NCI-H524 (cell line): ENCODE results near the gene ANTKMT.
A peak's percentile ranks its signal among the peaks of the same experiment; 100 is the strongest.

Experiments used
- DNase-seq, 2 experiments: peaks; one replicate each; lab custom pipeline; 2025; lab: John Stamatoyannopoulos, UW

The ANTKMT gene

GRCh38 chr16:700684-701584 is 20.0 kb upstream of the ANTKMT start:
- no peak for DNase-seq

- DNase-seq: no peak
Measured at GRCh38 chr16:702341-702740, 18.6 kb upstream of the ANTKMT start.

- DNase-seq: no peak
Measured at GRCh38 chr16:703406-703805, 17.5 kb upstream of the ANTKMT start.

GRCh38 chr16:704047-704446 is 16.9 kb upstream of the ANTKMT start:
- DNase-seq: no peak

GRCh38 chr16:704552-705380 is 16.2 kb upstream of the ANTKMT start:
- DNase-seq: peak in 1 of 2 experiments; percentile 35

- DNase-seq: peak; percentile 53 to 85
Measured at GRCh38 chr16:705431-706188, 15.3 kb upstream of the ANTKMT start, which contains the start of gene FBXL16. FBXL16 (minus strand) TSS chr16:705801; CDS start chr16:697405, 8,396 bp downstream.

GRCh38 chr16:706189-707061 is 14.5 kb upstream of the ANTKMT start:
- peak in 1 of 2 experiments; percentile 40 for DNase-seq

GRCh38 chr16:707062-707538 is 13.8 kb upstream of the ANTKMT start:
- DNase-seq: peak in 1 of 2 experiments; percentile 36

- DNase-seq: no peak
Measured at GRCh38 chr16:708019-708418, 12.9 kb upstream of the ANTKMT start.

GRCh38 chr16:708959-709358 is 12.0 kb upstream of the ANTKMT start:
- DNase-seq: no peak

- peak; percentile 86 to 96 for DNase-seq
Measured at GRCh38 chr16:709566-710499, 11.1 kb upstream of the ANTKMT start.

- peak in 1 of 2 experiments; percentile 73 for DNase-seq
Measured at GRCh38 chr16:710500-711075, 10.4 kb upstream of the ANTKMT start.

GRCh38 chr16:711084-711483 is 9.9 kb upstream of the ANTKMT start:
- DNase-seq: no peak

- peak in 1 of 2 experiments; percentile 68 for DNase-seq
Measured at GRCh38 chr16:711548-712320, 9.2 kb upstream of the ANTKMT start.

GRCh38 chr16:712740-713250 is 8.2 kb upstream of the ANTKMT start:
- DNase-seq: peak in 1 of 2 experiments; percentile 58

GRCh38 chr16:714079-714478 is 6.9 kb upstream of the ANTKMT start:
- no peak for DNase-seq

- peak; percentile 75 to 80 for DNase-seq
Measured at GRCh38 chr16:714558-715476, 6.1 kb upstream of the ANTKMT start, which contains the start of gene METRN. METRN (plus strand) TSS chr16:715118; CDS start chr16:715290, 172 bp downstream.
